Measurements from ENCODE around the gene RPL15. TPM values are rescaled to one million over a fixed set of nuclear protein-coding genes. Genes with fewer than 3 reads are reported as not detected.

RPL15 gene
- total and polyA plus RNA-seq, 2 of the 8 experiments (the other 6 are each of a cell fraction or from before 2014, with no cell fraction given): 2,819 to 6,473 TPM

- no peak for TF ChIP-seq CHD7 (IDR thresholded peaks at IDR 0.05; ENCODE audit: insufficient replicate concordance, low read length)
- no peak for TF ChIP-seq SRF (IDR thresholded peaks at IDR 0.05; ENCODE audit: low read depth, low read length)
- TF ChIP-seq SAP30 (IDR thresholded peaks at IDR 0.05; ENCODE audit: insufficient read depth, insufficient replicate concordance, low read length): no peak
- no peak for TF ChIP-seq KDM1A (IDR thresholded peaks at IDR 0.05; ENCODE audit: borderline replicate concordance, low read length)
- TF ChIP-seq SP2 (IDR thresholded peaks at IDR 0.05; ENCODE audit: low read length): no peak
- no peak for TF ChIP-seq CTCF (IDR thresholded peaks at IDR 0.05; ENCODE audit: control extremely low read depth in 1 of 3, insufficient read depth in 1 of 3, low read depth in 1 of 3, low read length in 3 of 3)
- no peak for TF ChIP-seq GTF2F1 (IDR thresholded peaks at IDR 0.05; ENCODE audit: borderline replicate concordance, low read depth, low read length)
- no peak for TF ChIP-seq KDM5A (IDR thresholded peaks at IDR 0.05; ENCODE audit: low read length)
- TF ChIP-seq SIN3A (conservative IDR thresholded peaks at IDR 0.05 in 1 of 2, IDR thresholded peaks at IDR 0.05 in 1 of 2; ENCODE audit: low read depth in 1 of 2, low read length in 2 of 2): no peak
These were observed 5.5 kb upstream of the RPL15 start (continued) for GRCh38 chr3:23911397-23911796.

Data from H1 (cell line).